ENCODE results near the gene TAGLN.
A peak's percentile ranks its signal among the peaks of the same experiment; 100 is the strongest.

TAGLN gene

GRCh38 chr11:117230999-117231841, 32.0 kb downstream of the TAGLN start:
- no peaks in the 10 kb centered on the region for H3K27me3 ChIP-seq (replicated peaks; ENCODE audit: control insufficient read depth, insufficient read depth, low read length, poor library complexity, severe bottlenecking)
- H3K9me3 ChIP-seq (ENCODE audit: control insufficient read depth, low read length), result no peaks in the 10 kb centered on the region
- peaks cover 36% of the 10 kb centered on the region for H3K4me1 ChIP-seq (ENCODE audit: control insufficient read depth, insufficient read depth, low read length, poor library complexity, severe bottlenecking)
- peaks cover 39% of the 10 kb centered on the region for H3K36me3 ChIP-seq (ENCODE audit: control insufficient read depth, insufficient read depth, low read length)
- no peak for DNase-seq
- H3K4me3 ChIP-seq (ENCODE audit: insufficient read depth, low read depth, low read length, poor library complexity, severe bottlenecking), result peak overlapping the region; percentile 93
- peak overlapping the region; percentile 90 for H3K27ac ChIP-seq (ENCODE audit: insufficient read depth, low read length, poor library complexity, severe bottlenecking)

DNA sequence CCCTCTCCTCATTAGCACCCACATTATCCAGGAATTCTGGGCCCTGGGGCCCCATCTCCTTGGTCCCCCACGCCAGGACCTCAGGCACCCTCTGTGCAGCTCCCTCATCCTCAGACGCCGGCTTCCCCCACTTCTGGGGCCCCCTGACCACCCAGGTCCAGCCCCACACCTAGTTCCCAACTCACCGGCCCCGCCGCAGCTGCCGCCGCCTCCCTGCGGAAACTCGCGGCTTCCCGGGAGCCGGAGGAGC, 32.6 kb downstream of the TAGLN start, which contains the start of gene PCSK7:
Gene PCSK7, minus strand, starts transcription at position 232 of the 250 bp plus-strand sequence. CDS start 2,229 bp downstream, outside the sequence.
- Histone ChIP-seq H3K9me3 (ENCODE audit: control insufficient read depth, low read length) (no peaks in the 10 kb centered on the region), H3K4me3 (ENCODE audit: insufficient read depth, low read depth, low read length, poor library complexity, severe bottlenecking) (peak within 1 kb of the TSS; percentile 93), H3K27me3 (replicated peaks; ENCODE audit: control insufficient read depth, insufficient read depth, low read length, poor library complexity, severe bottlenecking) (no peaks in the 10 kb centered on the region), H3K4me1 (ENCODE audit: control insufficient read depth, insufficient read depth, low read length, poor library complexity, severe bottlenecking) (peaks cover 33% of the 10 kb centered on the region), H3K36me3 (ENCODE audit: control insufficient read depth, insufficient read depth, low read length) (peaks cover 33% of the 10 kb centered on the region), H3K27ac (ENCODE audit: insufficient read depth, low read length, poor library complexity, severe bottlenecking) (peak within 1 kb of the TSS; percentile 90)
- DNase-seq, result peak in 1 of 3 donors; percentile 49

- Histone ChIP-seq H3K27me3 (replicated peaks; ENCODE audit: control insufficient read depth, insufficient read depth, low read length, poor library complexity, severe bottlenecking) (no peaks in the 10 kb centered on the region), H3K27ac (ENCODE audit: insufficient read depth, low read length, poor library complexity, severe bottlenecking) (peak within 1 kb of the TSS; percentile 90), H3K4me1 (ENCODE audit: control insufficient read depth, insufficient read depth, low read length, poor library complexity, severe bottlenecking) (peaks cover 33% of the 10 kb centered on the region), H3K9me3 (ENCODE audit: control insufficient read depth, low read length) (no peaks in the 10 kb centered on the region), H3K4me3 (ENCODE audit: insufficient read depth, low read depth, low read length, poor library complexity, severe bottlenecking) (peak within 1 kb of the TSS; percentile 93), H3K36me3 (ENCODE audit: control insufficient read depth, insufficient read depth, low read length) (peaks cover 28% of the 10 kb centered on the region)
- peak; percentile 61 to 65 (median 62) for DNase-seq
These were observed 33.1 kb downstream of the TAGLN start, which contains the start of gene RNF214 for GRCh38 chr11:117232092-117232878. TSS of gene RNF214 (plus strand) at chr11:117232671. CDS start at chr11:117234273, 1,602 bp downstream.

GRCh38 chr11:117232911-117233409, 33.8 kb downstream of the TAGLN start:
- peaks cover 33% of the 10 kb centered on the region for H3K4me1 ChIP-seq (ENCODE audit: control insufficient read depth, insufficient read depth, low read length, poor library complexity, severe bottlenecking)
- peak overlapping the region; percentile 93 for H3K4me3 ChIP-seq (ENCODE audit: insufficient read depth, low read depth, low read length, poor library complexity, severe bottlenecking)
- H3K27me3 ChIP-seq (replicated peaks; ENCODE audit: control insufficient read depth, insufficient read depth, low read length, poor library complexity, severe bottlenecking), result no peaks in the 10 kb centered on the region
- no peaks in the 10 kb centered on the region for H3K9me3 ChIP-seq (ENCODE audit: control insufficient read depth, low read length)
- H3K36me3 ChIP-seq (ENCODE audit: control insufficient read depth, insufficient read depth, low read length), result peaks cover 21% of the 10 kb centered on the region
- DNase-seq, result no peak
- peak overlapping the region; percentile 90 for H3K27ac ChIP-seq (ENCODE audit: insufficient read depth, low read length, poor library complexity, severe bottlenecking)

GRCh38 chr11:117238221-117238620, 39.1 kb downstream of the TAGLN start:
- no peak overlapping the region for H3K27ac ChIP-seq (ENCODE audit: insufficient read depth, low read length, poor library complexity, severe bottlenecking)
- H3K36me3 ChIP-seq (ENCODE audit: control insufficient read depth, insufficient read depth, low read length), result peaks cover 8% of the 10 kb centered on the region
- H3K27me3 ChIP-seq (replicated peaks; ENCODE audit: control insufficient read depth, insufficient read depth, low read length, poor library complexity, severe bottlenecking), result no peaks in the 10 kb centered on the region
- H3K4me3 ChIP-seq (ENCODE audit: insufficient read depth, low read depth, low read length, poor library complexity, severe bottlenecking), result no peak overlapping the region
- H3K9me3 ChIP-seq (ENCODE audit: control insufficient read depth, low read length), result no peaks in the 10 kb centered on the region
- H3K4me1 ChIP-seq (ENCODE audit: control insufficient read depth, insufficient read depth, low read length, poor library complexity, severe bottlenecking), result peaks cover under 1% of the 10 kb centered on the region
- DNase-seq, result no peak

GRCh38 chr11:117239295-117239694, 40.1 kb downstream of the TAGLN start:
- Histone ChIP-seq H3K27me3 (replicated peaks; ENCODE audit: control insufficient read depth, insufficient read depth, low read length, poor library complexity, severe bottlenecking) (no peaks in the 10 kb centered on the region), H3K9me3 (ENCODE audit: control insufficient read depth, low read length) (no peaks in the 10 kb centered on the region), H3K4me1 (ENCODE audit: control insufficient read depth, insufficient read depth, low read length, poor library complexity, severe bottlenecking) (no peaks in the 10 kb centered on the region), H3K4me3 (ENCODE audit: insufficient read depth, low read depth, low read length, poor library complexity, severe bottlenecking) (no peak overlapping the region), H3K36me3 (ENCODE audit: control insufficient read depth, insufficient read depth, low read length) (peaks cover 8% of the 10 kb centered on the region), H3K27ac (ENCODE audit: insufficient read depth, low read length, poor library complexity, severe bottlenecking) (no peak overlapping the region)
- DNase-seq, result no peak

DNA sequence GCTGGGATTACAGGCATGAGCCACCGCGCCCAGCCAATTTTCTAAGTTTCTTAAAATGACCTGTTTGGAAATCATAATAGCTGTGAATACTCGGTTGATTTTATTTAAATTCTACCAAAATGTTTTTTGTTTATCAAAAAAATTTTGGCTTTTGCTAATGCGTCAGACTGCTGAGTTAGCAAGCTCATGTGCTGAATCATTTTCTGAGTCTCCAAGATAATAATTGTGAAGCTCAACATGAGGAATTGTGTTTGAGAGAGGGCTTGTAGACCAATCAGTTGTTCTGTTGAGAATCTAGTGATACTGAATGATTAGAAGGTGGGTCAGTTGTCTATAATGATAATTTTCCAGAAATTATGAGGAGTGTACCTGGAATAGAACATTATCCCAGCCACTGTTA, 49.2 kb downstream of the TAGLN start:
- Histone ChIP-seq H3K4me3 (ENCODE audit: insufficient read depth, low read depth, low read length, poor library complexity, severe bottlenecking) (no peak overlapping the region), H3K36me3 (ENCODE audit: control insufficient read depth, insufficient read depth, low read length) (peaks cover 24% of the 10 kb centered on the region), H3K27ac (ENCODE audit: insufficient read depth, low read length, poor library complexity, severe bottlenecking) (no peak overlapping the region), H3K4me1 (ENCODE audit: control insufficient read depth, insufficient read depth, low read length, poor library complexity, severe bottlenecking) (no peaks in the 10 kb centered on the region), H3K27me3 (replicated peaks; ENCODE audit: control insufficient read depth, insufficient read depth, low read length, poor library complexity, severe bottlenecking) (no peaks in the 10 kb centered on the region), H3K9me3 (ENCODE audit: control insufficient read depth, low read length) (no peaks in the 10 kb centered on the region)
- DNase-seq, result no peak

GRCh38 chr11:117249571-117249970, 50.4 kb downstream of the TAGLN start:
- H3K27me3 ChIP-seq (replicated peaks; ENCODE audit: control insufficient read depth, insufficient read depth, low read length, poor library complexity, severe bottlenecking), result no peaks in the 10 kb centered on the region
- no peaks in the 10 kb centered on the region for H3K4me1 ChIP-seq (ENCODE audit: control insufficient read depth, insufficient read depth, low read length, poor library complexity, severe bottlenecking)
- H3K4me3 ChIP-seq (ENCODE audit: insufficient read depth, low read depth, low read length, poor library complexity, severe bottlenecking), result no peak overlapping the region
- H3K27ac ChIP-seq (ENCODE audit: insufficient read depth, low read length, poor library complexity, severe bottlenecking), result no peak overlapping the region
- no peak for DNase-seq
- H3K36me3 ChIP-seq (ENCODE audit: control insufficient read depth, insufficient read depth, low read length), result peaks cover 24% of the 10 kb centered on the region
- no peaks in the 10 kb centered on the region for H3K9me3 ChIP-seq (ENCODE audit: control insufficient read depth, low read length)

DNA sequence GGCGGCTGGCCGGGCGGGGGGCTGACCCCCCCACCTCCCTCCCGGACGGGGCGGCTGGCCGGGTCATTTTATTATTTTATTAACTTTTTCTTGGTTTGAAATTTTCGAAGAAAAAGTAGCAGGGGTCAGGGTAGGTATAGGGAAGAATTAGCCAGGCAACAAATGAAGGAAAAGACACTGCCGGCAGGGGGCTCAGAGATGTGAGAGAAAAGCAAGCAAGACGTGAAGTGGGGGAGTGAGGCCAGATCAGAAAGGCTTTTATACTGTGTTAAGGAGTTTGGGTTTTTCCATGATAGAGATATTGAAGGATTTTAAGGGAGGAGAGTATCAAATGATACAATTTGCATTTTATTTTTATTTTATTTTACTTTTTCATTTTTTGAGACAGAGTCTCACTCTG, 52.3 kb downstream of the TAGLN start:
- Histone ChIP-seq H3K36me3 (ENCODE audit: control insufficient read depth, insufficient read depth, low read length) (peaks cover 14% of the 10 kb centered on the region), H3K4me1 (ENCODE audit: control insufficient read depth, insufficient read depth, low read length, poor library complexity, severe bottlenecking) (no peaks in the 10 kb centered on the region), H3K9me3 (ENCODE audit: control insufficient read depth, low read length) (no peaks in the 10 kb centered on the region), H3K4me3 (ENCODE audit: insufficient read depth, low read depth, low read length, poor library complexity, severe bottlenecking) (no peak overlapping the region), H3K27ac (ENCODE audit: insufficient read depth, low read length, poor library complexity, severe bottlenecking) (no peak overlapping the region), H3K27me3 (replicated peaks; ENCODE audit: control insufficient read depth, insufficient read depth, low read length, poor library complexity, severe bottlenecking) (no peaks in the 10 kb centered on the region)
- no peak for DNase-seq

DNA sequence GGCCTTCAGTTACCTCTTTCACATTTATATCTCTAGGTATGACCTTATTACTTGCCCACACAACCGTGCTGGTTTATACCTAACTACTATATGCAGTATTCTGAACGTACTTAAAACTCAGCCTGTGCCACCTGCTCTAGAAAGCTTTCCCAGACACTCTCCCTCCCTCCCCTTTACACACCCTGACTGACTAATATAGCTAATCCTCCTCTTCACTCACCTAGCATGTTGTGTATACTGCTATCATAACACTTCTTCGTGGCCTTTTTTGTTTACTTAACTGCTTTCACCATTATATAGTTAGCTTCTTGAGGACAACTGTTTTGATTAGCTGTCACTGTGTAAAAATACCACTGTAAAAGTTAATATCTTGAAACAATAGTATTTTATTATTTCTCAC, 56.8 kb downstream of the TAGLN start:
- Histone ChIP-seq H3K27ac (ENCODE audit: insufficient read depth, low read length, poor library complexity, severe bottlenecking) (no peak overlapping the region), H3K36me3 (ENCODE audit: control insufficient read depth, insufficient read depth, low read length) (no peaks in the 10 kb centered on the region)

More for the DNA sequence above, 56.8 kb downstream of the TAGLN start:
- H3K4me1 ChIP-seq (ENCODE audit: control insufficient read depth, insufficient read depth, low read length, poor library complexity, severe bottlenecking), result no peaks in the 10 kb centered on the region
- DNase-seq, result no peak
- H3K9me3 ChIP-seq (ENCODE audit: control insufficient read depth, low read length), result no peaks in the 10 kb centered on the region
- no peak overlapping the region for H3K4me3 ChIP-seq (ENCODE audit: insufficient read depth, low read depth, low read length, poor library complexity, severe bottlenecking)
- H3K27me3 ChIP-seq (replicated peaks; ENCODE audit: control insufficient read depth, insufficient read depth, low read length, poor library complexity, severe bottlenecking), result no peaks in the 10 kb centered on the region

Data from effector memory CD4-positive, alpha-beta T cell (primary cell).